NOMO-1 treated with DMSO at 0.1 percent for 48 hours (cell line): ENCODE results near the gene KANTR.
"Not testable (repeated sequence)": the region's sequence is repeated elsewhere in the genome, so short reads cannot be mapped to it uniquely, and the experiment has no call there.

ENCODE experiments used
- DNase-seq: peaks from one replicate; lab custom pipeline; 2025; ENCODE audit not compliant: unreplicated experiment; lab: John Stamatoyannopoulos, UW

Gene KANTR

GRCh38 chrX:53122013-53122412, 28.1 kb downstream of the KANTR start:
- no peak for DNase-seq

GRCh38 chrX:53125506-53125905, 31.6 kb downstream of the KANTR start:
- no peak for DNase-seq

DNA sequence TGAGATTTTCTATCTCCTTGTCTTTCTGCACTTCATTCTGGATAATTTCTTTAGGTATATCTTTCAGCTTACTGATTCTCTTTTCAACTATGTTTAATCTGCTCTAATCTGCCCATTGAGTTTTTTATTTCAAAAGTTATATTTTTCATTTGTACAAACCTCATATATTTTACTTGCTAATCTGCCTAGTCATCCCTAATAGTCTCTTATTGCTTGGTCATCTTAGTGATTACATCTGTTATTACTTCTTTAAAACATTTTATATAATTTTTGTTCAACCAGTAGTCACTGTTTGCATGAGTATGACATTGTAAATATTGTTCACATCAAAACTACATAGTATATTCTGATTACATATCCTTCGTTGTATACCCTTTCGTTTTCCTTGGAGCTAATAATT, 32.4 kb downstream of the KANTR start:
- DNase-seq, result no peak

- no peak for DNase-seq
Measured at GRCh38 chrX:53128097-53128749, 34.3 kb downstream of the KANTR start.

- DNase-seq, result no peak
Measured at GRCh38 chrX:53133400-53133799, 39.5 kb downstream of the KANTR start.

DNA sequence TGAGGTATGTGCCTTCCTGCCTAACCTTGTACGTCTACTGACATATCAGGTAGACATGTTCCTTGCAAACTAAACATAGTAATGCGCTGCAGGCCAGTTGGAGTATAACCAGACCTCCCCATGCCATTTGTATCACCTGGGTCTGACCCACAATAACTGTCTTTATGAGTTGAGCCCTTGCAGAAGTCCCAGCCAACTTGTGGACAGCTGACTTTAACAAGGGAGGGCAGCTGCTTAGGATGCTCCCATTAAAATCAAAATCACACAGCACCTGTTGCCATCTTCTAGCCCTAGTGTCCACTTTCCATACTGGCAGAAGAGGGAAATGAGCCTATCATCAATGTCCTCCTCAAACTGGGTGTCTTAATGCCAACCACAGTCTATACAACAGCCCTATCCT, 41.6 kb downstream of the KANTR start:
- DNase-seq, result no peak

DNA sequence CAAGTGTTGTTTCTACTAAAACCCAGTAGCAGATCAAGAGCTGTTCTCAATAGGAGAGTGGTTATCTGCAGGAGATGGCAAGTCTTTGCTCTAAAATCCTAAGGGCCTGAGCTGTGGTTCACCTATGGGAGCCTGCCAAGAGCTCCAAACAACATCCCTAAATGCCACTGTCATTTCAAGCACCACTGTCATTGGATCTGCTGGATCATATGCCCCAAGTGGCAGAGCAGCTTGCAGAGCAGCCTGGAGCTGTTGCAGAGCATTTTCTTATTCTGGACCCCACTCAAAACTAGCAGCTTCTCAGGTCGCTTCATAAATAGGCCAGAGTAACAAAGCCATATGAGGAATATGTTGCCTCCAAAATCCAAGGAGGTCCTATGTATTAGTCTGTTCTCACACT, 59.6 kb downstream of the KANTR start:
- no peak for DNase-seq

DNA sequence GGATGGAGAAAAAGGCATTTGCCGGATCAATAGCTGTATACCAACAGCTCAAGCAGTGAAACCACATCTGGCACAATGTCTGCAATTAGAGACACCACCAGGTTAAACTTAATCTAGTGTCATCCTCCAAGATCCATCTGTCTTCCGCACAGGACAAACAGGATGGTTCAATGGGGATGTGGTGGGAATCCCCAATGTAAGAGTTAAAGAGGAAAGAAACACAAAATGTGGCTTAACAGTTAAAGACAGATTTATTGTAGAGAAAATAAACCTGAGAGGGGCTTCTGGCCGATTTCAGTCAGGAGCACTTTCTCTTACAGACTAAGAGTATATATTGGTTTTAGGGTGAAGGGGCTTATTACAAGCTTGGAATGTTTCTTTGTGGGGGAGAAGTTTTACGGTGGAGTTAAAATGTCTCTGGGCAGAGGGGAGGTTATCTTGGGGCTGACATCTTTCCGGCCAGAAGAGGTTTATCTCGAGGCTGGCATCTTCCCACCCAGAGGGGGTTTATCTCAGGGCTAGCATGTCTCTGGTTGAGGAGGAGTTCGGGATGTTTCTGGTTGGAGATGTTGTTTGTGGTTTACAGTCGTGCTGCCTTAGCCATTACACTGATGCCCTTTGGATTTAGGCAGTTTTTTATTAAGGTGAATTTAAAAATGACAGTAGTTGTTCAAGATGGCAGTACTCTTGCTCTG, 61.7 kb downstream of the KANTR start:
- no peak for DNase-seq

DNA sequence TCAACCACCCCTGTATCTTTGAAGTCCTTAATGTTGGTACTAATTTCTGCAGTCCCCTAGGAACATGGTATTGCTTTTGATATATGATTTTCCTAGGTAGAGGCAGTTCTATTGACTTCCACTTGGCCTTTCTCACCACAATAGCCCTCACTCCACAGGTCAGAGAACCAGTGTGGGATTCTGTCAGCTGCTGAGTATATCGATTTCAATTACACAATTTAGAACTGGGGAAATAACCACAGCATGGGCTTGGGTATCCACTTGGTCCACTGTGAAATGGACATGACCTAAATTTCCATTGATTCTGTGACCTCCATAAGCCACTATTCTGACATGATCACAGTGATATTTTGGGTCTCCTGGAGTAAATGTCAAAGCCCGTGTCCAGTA, 62.3 kb downstream of the KANTR start:
- no peak for DNase-seq

DNA sequence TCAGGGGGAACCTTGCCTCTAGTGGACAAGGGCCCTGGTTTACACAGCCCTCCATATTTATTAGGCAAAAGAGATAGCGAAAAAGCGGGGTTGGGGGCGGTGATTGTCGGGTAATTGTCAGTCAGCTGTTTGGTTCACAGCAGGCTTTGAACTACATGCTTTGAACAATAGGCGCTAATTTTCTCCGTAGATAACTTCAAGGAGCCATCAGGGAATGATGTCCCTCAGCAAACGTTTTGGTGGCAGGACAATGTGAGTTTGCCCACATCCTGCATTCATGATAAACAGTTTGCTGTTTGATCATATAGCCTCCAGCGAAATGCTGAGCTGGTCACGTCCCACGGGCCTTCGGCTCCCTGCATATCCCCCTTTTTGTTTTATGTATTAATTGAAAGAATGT, 65.2 kb downstream of the KANTR start:
- DNase-seq, result no peak

DNA sequence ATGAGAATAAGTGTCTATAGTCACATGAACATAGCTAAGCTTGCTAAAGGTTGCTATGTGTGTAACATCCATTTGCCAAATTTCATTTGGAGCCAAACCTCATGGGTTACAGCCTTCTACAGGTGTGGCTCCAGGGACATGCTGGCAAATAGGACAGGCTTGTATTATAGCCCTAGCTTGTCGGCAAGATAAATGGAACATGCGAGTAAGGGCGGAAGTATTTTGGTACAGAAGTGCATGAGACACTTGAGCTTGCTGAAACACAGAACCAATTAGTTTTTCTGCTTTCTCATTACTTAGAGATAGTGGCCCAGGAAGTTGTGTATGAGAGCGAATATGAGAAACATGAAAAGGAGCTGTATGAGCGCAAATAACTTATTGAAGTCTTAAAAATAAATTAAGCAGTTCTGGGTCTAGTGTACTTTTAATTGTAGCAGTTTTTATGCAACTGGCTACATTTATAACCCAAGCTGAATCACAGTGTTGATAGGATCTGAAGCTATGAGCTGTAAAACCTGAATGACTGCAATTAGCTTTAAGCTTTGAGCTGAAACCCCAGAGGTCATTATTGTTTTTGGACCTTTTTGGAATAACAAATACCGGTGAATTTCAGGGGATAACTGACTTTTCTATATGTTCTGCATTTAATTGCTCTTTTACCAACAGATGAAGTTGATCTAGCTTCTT, 66.5 kb downstream of the KANTR start:
- DNase-seq, result no peak

- no peak for DNase-seq
Measured at GRCh38 chrX:53163436-53163835, 69.5 kb downstream of the KANTR start.

DNA sequence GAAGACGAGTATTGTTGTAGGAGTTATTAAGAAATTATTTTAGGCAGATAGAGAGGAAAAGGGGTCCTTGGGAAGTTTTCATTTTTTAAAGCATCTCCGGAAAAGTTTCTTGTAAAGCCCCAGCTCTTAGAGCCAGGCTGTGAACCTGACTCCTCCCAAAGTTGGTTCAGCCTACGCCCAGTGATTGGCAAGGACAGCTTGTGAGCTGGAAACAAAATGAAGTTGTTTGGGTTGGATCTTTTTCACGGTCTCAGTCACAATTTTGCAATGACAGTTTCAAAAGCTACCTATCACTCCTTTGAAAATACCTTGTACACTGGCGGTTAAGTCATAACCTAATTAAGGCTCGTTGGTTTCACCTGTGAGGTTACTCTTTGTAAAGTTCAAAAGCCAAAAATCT, 70.6 kb downstream of the KANTR start:
- DNase-seq, result not testable (repeated sequence)

- DNase-seq, result no peak
Measured at GRCh38 chrX:53166103-53166502, 72.2 kb downstream of the KANTR start.

- no peak for DNase-seq
Measured at GRCh38 chrX:53171356-53171755, 77.4 kb downstream of the KANTR start.
